HL-60/S4 (cell line): Measurements from ENCODE around the gene DDX56.

Experiments used
- in situ Hi-C: fragments of 300-500 bp; cut with MboI; formaldehyde crosslinking; loops from 2 replicates; pipeline ENCODE4 v1.14.3; 2022; ENCODE audit warnings: low sequenced_read_pairs

Gene DDX56

GRCh38 chr7:44538093-44538797 is 35.5 kb downstream of the DDX56 start:
- in situ Hi-C loops = no loop called here

GRCh38 chr7:44537442-44537841 is 36.3 kb downstream of the DDX56 start:
- in situ Hi-C loops = no loop called here

GRCh38 chr7:44536090-44536489 is 37.6 kb downstream of the DDX56 start:
- in situ Hi-C loops = no loop called here

DNA sequence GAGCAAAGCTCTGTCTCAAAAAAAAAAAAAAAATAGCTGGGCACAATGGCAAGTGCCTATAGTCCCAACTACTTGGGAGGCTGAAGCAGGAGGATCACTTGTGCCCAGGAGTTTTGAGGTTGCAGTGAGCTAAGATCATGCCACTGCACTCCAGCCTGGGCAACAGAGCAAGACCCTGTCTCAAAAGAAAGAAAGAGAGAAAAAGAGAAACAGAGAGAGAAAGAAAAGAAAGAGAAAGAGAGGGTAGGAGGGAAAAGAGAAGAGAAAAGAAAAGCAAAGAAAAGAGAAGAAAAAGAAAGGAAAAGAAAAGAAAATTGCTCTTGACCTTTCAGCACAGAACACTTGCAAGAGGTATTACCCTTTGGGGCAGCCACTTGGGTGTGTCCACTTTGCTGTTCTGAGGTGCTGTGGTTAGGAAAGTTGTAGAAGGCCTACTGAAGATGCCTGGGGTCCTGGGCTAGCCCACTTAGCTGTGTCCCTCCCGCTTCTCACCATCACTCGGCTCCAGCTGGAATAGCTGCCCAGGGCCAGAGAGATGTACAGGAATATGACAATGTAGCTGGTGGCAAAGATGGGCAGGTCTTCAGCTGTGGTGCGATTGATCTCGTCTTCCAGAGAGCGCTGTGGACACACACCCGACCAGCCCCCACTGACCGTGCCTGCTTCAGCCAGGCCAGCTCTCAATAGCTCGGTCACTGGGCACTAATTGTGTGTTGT is 38.2 kb downstream of the DDX56 start:
- in situ Hi-C loops = no loop called here

- in situ Hi-C loops = no loop called here
These were observed 39.2 kb downstream of the DDX56 start for GRCh38 chr7:44534501-44534900.

- in situ Hi-C loops = no loop called here
These were observed 39.6 kb downstream of the DDX56 start for GRCh38 chr7:44534087-44534486.

- in situ Hi-C loops = no loop called here
These were observed 40.2 kb downstream of the DDX56 start for GRCh38 chr7:44533301-44534055.

- in situ Hi-C loops = no loop called here
These were observed 42.0 kb downstream of the DDX56 start for GRCh38 chr7:44531421-44532380.

GRCh38 chr7:44530990-44531389 is 42.7 kb downstream of the DDX56 start:
- in situ Hi-C loops = no loop called here

- in situ Hi-C loops = no loop called here
These were observed 48.8 kb downstream of the DDX56 start for GRCh38 chr7:44524811-44525388.

DNA sequence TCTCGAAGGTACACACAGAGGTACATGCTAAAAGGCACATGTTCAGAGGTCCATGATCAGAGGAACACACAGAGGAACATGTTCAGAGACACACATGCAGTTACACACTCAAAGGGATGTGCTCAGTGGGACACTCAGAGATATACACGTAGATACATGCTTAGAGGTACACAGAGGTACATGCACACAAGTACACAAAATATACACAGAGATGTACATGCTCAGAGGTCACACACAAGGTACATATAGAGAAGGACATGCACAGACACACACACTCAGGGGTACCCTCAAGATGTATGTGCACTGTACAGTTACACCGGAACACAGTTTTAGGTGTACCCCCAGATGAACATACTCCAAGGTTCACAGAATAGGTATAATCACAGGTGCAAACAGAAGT is 51.4 kb downstream of the DDX56 start:
- in situ Hi-C loops = no loop called here

DNA sequence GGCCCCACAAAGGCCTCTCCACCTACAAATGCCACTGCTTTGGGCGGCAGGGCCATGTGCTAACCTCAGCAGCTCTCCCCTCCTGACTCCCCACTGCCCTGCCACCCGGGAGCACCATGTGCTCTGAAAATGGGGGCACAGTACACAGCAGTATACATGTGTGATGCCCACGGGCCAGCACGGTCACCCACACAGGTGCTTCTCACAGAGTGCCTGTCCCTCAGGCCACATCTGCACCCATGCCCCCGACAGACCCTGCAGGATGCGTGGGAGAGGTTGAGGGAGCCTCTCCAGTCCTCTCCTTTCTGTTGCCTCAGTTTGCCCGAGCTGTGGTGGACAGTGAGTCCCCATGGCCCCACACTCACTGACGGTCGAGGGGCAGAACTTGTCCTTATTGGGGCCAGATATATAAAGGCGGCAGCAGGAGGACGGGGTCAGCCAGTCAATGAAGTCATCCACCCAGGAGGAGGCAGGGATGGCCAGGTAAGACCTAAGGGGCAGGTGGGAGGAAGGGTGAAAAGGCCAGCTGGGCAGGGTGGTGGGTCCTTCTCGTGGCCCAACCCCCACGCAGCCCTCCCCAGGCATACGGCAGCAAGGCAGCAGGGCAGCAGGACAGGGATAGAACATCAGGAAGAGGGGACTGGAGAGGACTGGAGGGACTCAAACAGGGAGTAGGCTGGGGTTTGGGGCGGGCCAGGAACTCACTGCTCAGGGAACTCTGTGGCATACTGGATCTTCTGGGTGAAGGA is 52.2 kb downstream of the DDX56 start:
- in situ Hi-C loops = no loop called here

- in situ Hi-C loops = no loop called here
These were observed 53.1 kb downstream of the DDX56 start for GRCh38 chr7:44520574-44520973.

DNA sequence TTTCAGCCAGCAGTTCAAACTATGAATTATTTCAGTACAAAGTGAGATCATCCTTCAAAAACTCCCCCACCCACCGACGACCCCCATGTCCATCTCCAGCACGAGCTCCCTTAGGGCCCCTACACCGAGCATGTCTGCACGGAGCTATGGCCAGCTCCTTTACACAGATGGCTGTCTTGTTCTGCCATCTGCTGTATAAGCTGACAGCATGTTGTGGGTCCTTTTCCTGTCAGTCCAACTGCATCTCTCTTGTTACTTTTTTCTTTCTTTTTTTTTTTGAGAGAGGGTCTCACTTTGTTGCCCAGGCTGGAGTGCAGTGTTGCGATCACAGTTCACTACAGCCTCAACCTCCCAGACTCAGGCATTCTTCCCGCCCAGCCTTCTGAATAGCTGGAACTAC is 54.2 kb downstream of the DDX56 start:
- in situ Hi-C loops = no loop called here

GRCh38 chr7:44518761-44519160 is 54.9 kb downstream of the DDX56 start:
- in situ Hi-C loops = no loop called here

DNA sequence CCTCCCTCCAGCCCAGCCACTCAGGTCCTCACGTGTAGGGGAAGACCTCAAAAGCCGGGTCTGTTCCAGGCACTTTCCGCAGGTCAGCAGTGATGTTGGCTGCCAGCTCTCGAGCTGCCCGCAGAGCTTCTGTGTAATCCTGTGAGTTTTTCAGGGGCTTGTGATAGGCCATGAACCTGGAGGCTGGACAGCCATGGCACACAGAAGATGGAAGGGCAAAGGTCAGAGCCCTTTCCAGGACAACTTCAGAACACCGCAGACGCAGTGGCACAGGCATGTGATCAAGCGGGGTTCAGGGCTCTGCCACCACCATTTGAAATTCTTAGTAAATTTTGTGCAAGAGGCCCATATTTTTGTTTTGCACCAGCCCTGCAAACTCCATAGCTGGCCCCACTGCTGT is 56.5 kb downstream of the DDX56 start:
- in situ Hi-C loops = no loop called here
